Sigmoid colon (tissue), 7 donors: ENCODE measurements around the gene XKR7. TPM values are rescaled to one million over a fixed set of nuclear protein-coding genes. Genes with fewer than 3 reads are reported as not detected.

ENCODE experiments used
- DNase-seq: peaks from one replicate; pipeline ENCODE4 v3.0.0-alpha.2; 2019
- H3K27ac ChIP-seq, 4 donors: fragments of 200-600 bp; sonication (generic); one replicate each; pipeline ENCODE4 v1.5.1; 2016 to 2019; ENCODE audit warnings: mild to moderate bottlenecking in 1 of 4
- H3K27me3 ChIP-seq, 3 donors: fragments of 200-600 bp; sonication (generic); one replicate each; pipeline ENCODE4 v1.5.1; 2019; ENCODE audit warnings: mild to moderate bottlenecking in 1 of 3
- H3K36me3 ChIP-seq, 4 donors: fragments of 200-600 bp; sonication (generic); one replicate each; pipeline ENCODE4 v1.5.1; 2016 to 2019
- H3K4me1 ChIP-seq, 4 donors: fragments of 200-600 bp; sonication (generic); one replicate each; pipeline ENCODE4 v1.5.1; 2017 to 2019
- H3K4me3 ChIP-seq, 4 donors: fragments of 200-600 bp; sonication (generic); one replicate each; pipeline ENCODE4 v1.5.1; 2017 to 2019; ENCODE audit warnings: mild to moderate bottlenecking in 2 of 4, moderate library complexity in 1 of 4
- H3K9me3 ChIP-seq, 4 donors: fragments of 200-600 bp in 3 of 4; sonication (generic) in 3 of 4; one replicate each; pipeline versions ENCODE4 v1.5.1 to v1.6.1; 2013 to 2019
- EP300 ChIP-seq, 4 donors: sonication (generic); formaldehyde crosslinking; IDR thresholded peaks; one replicate each; pipeline ENCODE4 v1.6.1; 2017; ENCODE audit warnings: antibody characterized with exemption in 4 of 4
- POLR2A ChIP-seq, 2 donors: fragments of 450-650 bp; IDR thresholded peaks; one replicate each; pipeline ENCODE4 v1.6.1; 2016; ENCODE audit warnings: antibody characterized with exemption in 2 of 2, mild to moderate bottlenecking in 2 of 2, moderate library complexity in 2 of 2
- POLR2AphosphoS5 ChIP-seq, 4 donors: sonication (generic); formaldehyde crosslinking; IDR thresholded peaks; one replicate each; pipeline ENCODE4 v1.6.1; 2017; ENCODE audit warnings: antibody characterized with exemption in 4 of 4
- WGBS, 2 donors: extraction: QIAGEN DNeasy Blood & Tissue Kit; methylation state at CpG; one replicate each; pipeline ENCODE4 v1.1.7; 2013; 5-methylcytosine and 5-hydroxymethylcytosine counted together
- intact Hi-C: fragments of 100-400 bp; cut with DNase I; formaldehyde crosslinking; loops from one replicate; pipeline ENCODE4 v1.15.1; 2023
- polyA plus RNA-seq, 3 donors: library from polyadenylated mRNA; stranded (reverse); fragments of 200-250 nt; gene quantifications; one replicate each; pipeline ENCODE4 v1.2.3, GENCODE V29; 2013
- total RNA-seq, 4 donors: library from RNA; depleted of rRNA; stranded (reverse); fragments of >200 nt; gene quantifications; one replicate each; pipeline ENCODE4 v1.1.0, GENCODE V29; 2016
- TF ChIP-seq, protein P1 (sequence below), 4 experiments: fragments of 450-650 bp in 3 of 4; fragments of 200-600 bp in 1 of 4; IDR thresholded peaks; one replicate each; pipeline ENCODE4 v1.5.1; 2016 to 2019; ENCODE audit warnings: antibody characterized with exemption in 4 of 4, mild to moderate bottlenecking in 3 of 4, moderate library complexity in 2 of 4
- donor health status: healthy with polysubstance abuse.
- donor health status: Bipolar disorder and iron deficiency.
- donor health status: healthy.

XKR7 gene
- total and polyA plus RNA-seq, 7 donors, result under 0.01 to 0.15 (median 0.14) TPM; not detected in 4

DNA sequence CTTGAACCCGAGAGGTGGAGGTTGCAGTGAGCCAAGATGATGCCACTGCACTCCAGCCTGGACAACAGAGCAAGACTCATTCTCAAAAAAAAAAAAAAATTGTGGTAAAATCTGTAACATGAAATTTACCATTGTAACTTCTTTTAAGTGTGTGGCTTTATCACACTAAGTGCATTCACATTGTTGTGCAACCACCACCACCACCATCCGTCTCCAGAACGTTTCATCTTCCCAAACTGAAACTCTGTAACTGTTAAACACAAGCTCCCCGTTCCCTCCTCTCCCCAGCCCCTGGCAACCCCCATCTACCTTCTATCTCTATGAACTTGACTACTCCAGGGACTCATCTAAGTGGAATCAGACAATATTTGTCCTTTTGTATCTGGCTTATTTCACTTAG lies 45.8 kb upstream of the XKR7 start:
- WGBS, 2 donors, result 76% methylated on average over 4 of the region's 4 CpGs
- Histone ChIP-seq H3K4me1 (no peaks in the 10 kb centered on the region), H3K9me3 (no peaks in the 10 kb centered on the region), H3K36me3 (no peaks in the 10 kb centered on the region), H3K27me3 (peaks cover 0 to 37% (median 0%) of the 10 kb centered on the region in 3 donors), H3K27ac (no peak overlapping the region), H3K4me3 (no peak overlapping the region)
- no peak for TF ChIP-seq POLR2A (IDR thresholded peaks at IDR 0.05)
- TF ChIP-seq, protein P1, sequence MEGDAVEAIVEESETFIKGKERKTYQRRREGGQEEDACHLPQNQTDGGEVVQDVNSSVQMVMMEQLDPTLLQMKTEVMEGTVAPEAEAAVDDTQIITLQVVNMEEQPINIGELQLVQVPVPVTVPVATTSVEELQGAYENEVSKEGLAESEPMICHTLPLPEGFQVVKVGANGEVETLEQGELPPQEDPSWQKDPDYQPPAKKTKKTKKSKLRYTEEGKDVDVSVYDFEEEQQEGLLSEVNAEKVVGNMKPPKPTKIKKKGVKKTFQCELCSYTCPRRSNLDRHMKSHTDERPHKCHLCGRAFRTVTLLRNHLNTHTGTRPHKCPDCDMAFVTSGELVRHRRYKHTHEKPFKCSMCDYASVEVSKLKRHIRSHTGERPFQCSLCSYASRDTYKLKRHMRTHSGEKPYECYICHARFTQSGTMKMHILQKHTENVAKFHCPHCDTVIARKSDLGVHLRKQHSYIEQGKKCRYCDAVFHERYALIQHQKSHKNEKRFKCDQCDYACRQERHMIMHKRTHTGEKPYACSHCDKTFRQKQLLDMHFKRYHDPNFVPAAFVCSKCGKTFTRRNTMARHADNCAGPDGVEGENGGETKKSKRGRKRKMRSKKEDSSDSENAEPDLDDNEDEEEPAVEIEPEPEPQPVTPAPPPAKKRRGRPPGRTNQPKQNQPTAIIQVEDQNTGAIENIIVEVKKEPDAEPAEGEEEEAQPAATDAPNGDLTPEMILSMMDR (IDR thresholded peaks at IDR 0.05), result no peak
- no peak for TF ChIP-seq EP300 (IDR thresholded peaks at IDR 0.05)
- no peak for TF ChIP-seq POLR2AphosphoS5 (IDR thresholded peaks at IDR 0.05)
- peak; percentile 14 for DNase-seq
- intact Hi-C loops, result no loop called here

DNA sequence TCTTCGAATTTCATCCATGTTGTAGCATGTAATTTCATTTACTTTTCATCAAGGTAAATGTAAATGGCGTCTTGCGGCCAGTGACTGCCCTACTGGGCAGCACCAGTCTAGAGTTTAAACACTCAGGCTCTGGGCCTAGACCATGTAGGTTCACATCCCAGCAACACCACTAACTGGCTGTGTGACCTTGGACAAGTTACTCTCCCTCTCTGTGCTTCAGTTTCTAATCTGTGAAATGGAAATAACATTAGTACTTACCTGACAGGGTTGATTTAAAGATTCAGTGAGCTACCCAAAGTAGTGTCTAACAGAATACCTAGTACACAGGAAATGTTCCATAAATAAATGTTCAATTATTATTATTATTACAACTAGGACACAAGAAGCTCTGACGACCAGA lies 45.4 kb upstream of the XKR7 start:
- no peak for DNase-seq
- H3K27me3 ChIP-seq, result peaks cover 0 to 37% (median 0%) of the 10 kb centered on the region in 3 donors
- H3K4me1 ChIP-seq, result no peaks in the 10 kb centered on the region
- H3K36me3 ChIP-seq, result no peaks in the 10 kb centered on the region
- H3K4me3 ChIP-seq, result no peak overlapping the region
- WGBS, 2 donors, result 84 to 94% methylated on average over 4 of the region's 4 CpGs
- TF ChIP-seq EP300 (IDR thresholded peaks at IDR 0.05) (no peak), POLR2AphosphoS5 (IDR thresholded peaks at IDR 0.05) (no peak), POLR2A (IDR thresholded peaks at IDR 0.05) (no peak)
- TF ChIP-seq, protein P1 (IDR thresholded peaks at IDR 0.05), result no peak
- intact Hi-C loops, result no loop called here
- H3K27ac ChIP-seq, result no peak overlapping the region
- H3K9me3 ChIP-seq, result no peaks in the 10 kb centered on the region

DNA sequence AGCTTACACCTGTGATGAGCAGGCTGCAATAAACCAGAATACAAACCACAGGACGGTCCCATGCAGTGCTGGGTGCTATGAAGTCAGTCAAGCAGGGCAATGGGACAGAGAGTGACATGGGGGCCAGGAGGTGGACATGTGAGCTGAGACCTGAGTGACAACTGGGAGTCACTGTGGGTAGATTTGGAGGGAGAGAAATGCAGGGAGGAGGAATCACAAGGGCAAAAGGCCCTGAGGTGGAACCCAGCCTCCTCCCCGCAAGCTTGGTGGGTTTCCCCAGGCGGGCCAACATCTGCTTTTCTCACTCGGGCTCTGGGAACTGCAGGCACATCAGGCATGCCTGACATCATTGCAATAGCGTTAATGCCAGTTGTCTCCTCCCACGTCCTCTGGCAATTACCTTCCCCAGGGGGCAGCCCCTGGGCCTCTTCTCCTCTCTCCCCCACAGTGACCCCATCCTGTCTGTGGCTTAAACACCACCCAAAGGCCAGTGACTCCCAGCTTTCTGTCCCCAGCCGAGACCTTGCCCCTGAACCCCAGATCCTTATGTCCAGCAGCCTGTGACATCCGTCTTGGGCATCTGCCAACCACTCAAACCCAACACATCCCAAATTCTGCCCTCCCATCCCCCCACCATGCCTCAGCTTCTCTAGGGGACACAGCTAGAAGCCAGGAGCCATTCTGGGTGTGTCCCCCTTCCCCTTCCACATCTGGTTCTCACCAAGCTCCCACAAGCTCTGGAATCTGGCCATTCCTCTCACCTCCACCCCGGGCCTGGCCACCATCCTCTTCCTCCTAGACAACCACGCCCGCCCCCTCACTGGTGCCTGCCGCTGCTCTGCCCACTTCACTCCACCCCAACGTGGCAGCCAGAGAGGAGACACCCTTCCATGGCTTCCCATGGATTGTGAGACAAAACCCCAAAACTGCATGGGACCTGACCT lies 44.3 kb upstream of the XKR7 start:
- 50 to 58% methylated on average over 13 of the region's 13 CpGs for WGBS, 2 donors
- intact Hi-C loops, result no loop called here
- H3K4me1 ChIP-seq, result no peaks in the 10 kb centered on the region
- H3K9me3 ChIP-seq, result no peaks in the 10 kb centered on the region
- H3K4me3 ChIP-seq, result no peak overlapping the region
- peak; percentile 51 for DNase-seq
- H3K27ac ChIP-seq, result no peak overlapping the region
- H3K36me3 ChIP-seq, result no peaks in the 10 kb centered on the region
- H3K27me3 ChIP-seq, result peaks cover 0 to 37% (median 0%) of the 10 kb centered on the region in 3 donors
- TF ChIP-seq EP300 (IDR thresholded peaks at IDR 0.05) (no peak), POLR2AphosphoS5 (IDR thresholded peaks at IDR 0.05) (no peak), POLR2A (IDR thresholded peaks at IDR 0.05) (no peak)
- TF ChIP-seq, protein P1 (IDR thresholded peaks at IDR 0.05), result no peak

DNA sequence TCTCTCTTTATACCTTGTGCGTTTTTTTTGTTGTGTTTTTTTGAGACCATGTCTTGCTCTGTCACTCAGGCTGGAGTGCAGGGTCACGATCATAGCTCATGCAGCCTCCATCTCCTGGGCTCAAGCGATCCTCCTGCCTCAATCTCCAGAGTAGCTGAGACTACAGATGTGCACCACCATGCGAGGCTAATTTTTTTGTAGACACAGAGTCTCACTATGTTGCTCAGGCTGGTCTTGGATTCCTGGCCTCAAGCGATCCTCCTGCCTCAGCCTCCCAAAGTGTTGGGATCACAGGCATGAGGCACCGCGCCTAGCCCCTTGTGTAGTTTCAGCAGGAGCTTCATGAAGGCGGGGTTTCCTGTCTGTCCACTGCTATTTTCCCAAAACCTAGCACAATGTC lies 43.4 kb upstream of the XKR7 start:
- 91 to 94% methylated on average over 8 of the region's 8 CpGs for WGBS, 2 donors
- TF ChIP-seq EP300 (IDR thresholded peaks at IDR 0.05) (no peak), POLR2A (IDR thresholded peaks at IDR 0.05) (no peak)
- TF ChIP-seq, protein P1 (IDR thresholded peaks at IDR 0.05), result no peak
- no peaks in the 10 kb centered on the region for H3K9me3 ChIP-seq
- DNase-seq, result peak; percentile 26
- intact Hi-C loops, result no loop called here
- H3K36me3 ChIP-seq, result no peaks in the 10 kb centered on the region
- peaks cover 0 to 37% (median 0%) of the 10 kb centered on the region in 3 donors for H3K27me3 ChIP-seq
- H3K4me3 ChIP-seq, result no peak overlapping the region
- no peaks in the 10 kb centered on the region for H3K4me1 ChIP-seq
- no peak overlapping the region for H3K27ac ChIP-seq
